Measurements from ENCODE around the gene MRLN. TPM values are rescaled to one million over a fixed set of nuclear protein-coding genes. Genes with fewer than 3 reads are reported as not detected.

The MRLN gene
- total RNA-seq, 2 experiments from 2014 or later: not detected

DNA sequence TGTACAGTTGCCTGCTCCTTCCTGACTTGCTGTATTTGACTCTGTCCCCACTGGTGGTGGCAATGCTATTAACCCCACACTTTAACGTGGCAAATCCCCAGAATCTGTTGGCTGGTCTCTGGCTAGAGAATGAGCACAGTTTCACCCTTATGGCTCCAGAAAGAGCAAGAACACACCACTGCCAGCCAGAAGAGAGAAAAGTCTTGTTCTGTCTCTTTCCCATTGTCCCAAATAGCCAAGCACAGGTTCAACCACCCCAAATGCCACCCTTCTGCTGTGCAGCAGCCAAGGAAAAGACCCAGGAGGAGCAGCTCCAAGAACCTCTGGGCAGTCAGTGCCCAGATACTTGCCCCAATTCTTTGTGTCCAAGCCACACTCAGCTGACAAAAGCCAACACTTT, 54.9 kb downstream of the MRLN start:
- no peak overlapping the region for H3K27ac Mint-ChIP-seq
- peaks cover 23% of the 10 kb centered on the region for H3K27me3 Mint-ChIP-seq
- POLR2A ChIA-PET: no interaction called here
- H3K4me3 Mint-ChIP-seq: no peak overlapping the region
- DNase-seq (no peak), ATAC-seq (no peak)
- no peaks in the 10 kb centered on the region for H3K36me3 Mint-ChIP-seq (ENCODE audit: low read depth)
- intact Hi-C loops (cut with DNase I, micrococcal nuclease): no loop called here
- CTCF ChIA-PET: no interaction called here
- H3K9me3 Mint-ChIP-seq (ENCODE audit: low read depth): no peaks in the 10 kb centered on the region
- no peaks in the 10 kb centered on the region for H3K4me1 Mint-ChIP-seq

- Mint-ChIP-seq H3K36me3 (ENCODE audit: low read depth) (no peaks in the 10 kb centered on the region), H3K4me3 (no peak overlapping the region), H3K27me3 (peaks cover 15% of the 10 kb centered on the region), H3K4me1 (no peaks in the 10 kb centered on the region), H3K27ac (no peak overlapping the region), H3K9me3 (ENCODE audit: low read depth) (no peaks in the 10 kb centered on the region)
- intact Hi-C loops (cut with DNase I, micrococcal nuclease): no loop called here
- POLR2A ChIA-PET: no interaction called here
- no peak for ATAC-seq
- DNase-seq: no peak
- CTCF ChIA-PET: interaction anchor here (0.6 kb wide), 1 partner anchor 8 kb away, joined by 3 read pairs; no protein-coding TSS in a partner anchor
Measured at GRCh38 chr10:59695637-59696036, 57.6 kb downstream of the MRLN start.

- ChIA-PET POLR2A (no interaction called here), CTCF (no interaction called here)
- intact Hi-C loops (cut with DNase I, micrococcal nuclease): no loop called here
- DNase-seq: no peak
- H3K9me3 Mint-ChIP-seq (ENCODE audit: low read depth): no peaks in the 10 kb centered on the region
- H3K4me3 Mint-ChIP-seq: no peak overlapping the region
- H3K27ac Mint-ChIP-seq: no peak overlapping the region
- H3K36me3 Mint-ChIP-seq (ENCODE audit: low read depth): no peaks in the 10 kb centered on the region
- no peak for ATAC-seq
- peaks cover 18% of the 10 kb centered on the region for H3K27me3 Mint-ChIP-seq
- no peaks in the 10 kb centered on the region for H3K4me1 Mint-ChIP-seq
Measured at GRCh38 chr10:59694936-59695335, 58.3 kb downstream of the MRLN start.

GRCh38 chr10:59692113-59692512, 61.1 kb downstream of the MRLN start:
- CTCF ChIA-PET: interaction anchor here (0.7 kb wide), 1 partner anchor 412 kb away, joined by 3 read pairs; no protein-coding TSS in a partner anchor
- POLR2A ChIA-PET: no interaction called here
- H3K36me3 Mint-ChIP-seq (ENCODE audit: low read depth): no peaks in the 10 kb centered on the region
- no peaks in the 10 kb centered on the region for H3K4me1 Mint-ChIP-seq
- H3K27ac Mint-ChIP-seq: no peak overlapping the region
- H3K27me3 Mint-ChIP-seq: peaks cover 10% of the 10 kb centered on the region
- DNase-seq: no peak
- ATAC-seq: no peak
- H3K4me3 Mint-ChIP-seq: no peak overlapping the region
- H3K9me3 Mint-ChIP-seq (ENCODE audit: low read depth): no peaks in the 10 kb centered on the region
- intact Hi-C loops (cut with DNase I, micrococcal nuclease): no loop called here

GRCh38 chr10:59688921-59689351, 64.3 kb downstream of the MRLN start:
- intact Hi-C loops (cut with DNase I, micrococcal nuclease): no loop called here
- no peak for DNase-seq
- Mint-ChIP-seq H3K27me3 (peaks cover 11% of the 10 kb centered on the region), H3K36me3 (ENCODE audit: low read depth) (no peaks in the 10 kb centered on the region), H3K4me1 (no peaks in the 10 kb centered on the region), H3K9me3 (ENCODE audit: low read depth) (no peaks in the 10 kb centered on the region), H3K4me3 (no peak overlapping the region), H3K27ac (no peak overlapping the region)
- CTCF ChIA-PET: no interaction called here
- ATAC-seq: no peak
- POLR2A ChIA-PET: no interaction called here

- no peak for ATAC-seq
- Mint-ChIP-seq H3K4me3 (no peak overlapping the region), H3K36me3 (ENCODE audit: low read depth) (no peaks in the 10 kb centered on the region), H3K4me1 (no peaks in the 10 kb centered on the region), H3K9me3 (ENCODE audit: low read depth) (no peaks in the 10 kb centered on the region), H3K27me3 (peaks cover 8% of the 10 kb centered on the region), H3K27ac (no peak overlapping the region)
- POLR2A ChIA-PET: no interaction called here
- intact Hi-C loops (cut with DNase I, micrococcal nuclease): no loop called here
- CTCF ChIA-PET: no interaction called here
- no peak for DNase-seq
Measured at GRCh38 chr10:59687657-59688056, 65.6 kb downstream of the MRLN start.

Other genes with a start within 250 kb of the MRLN start
- 1 to 10 TPM; 1.0 to 1.4 TPM for gene SLC16A9, start 43.6 kb downstream of the MRLN start, total RNA-seq
- 10 to 100 TPM; 49.7 to 53.0 TPM for gene CCDC6, start 153.1 kb upstream of the MRLN start, total RNA-seq